HepG2 (cell line): ENCODE results near the gene TMEM151A. TPM values are rescaled to one million over a fixed set of nuclear protein-coding genes. Genes with fewer than 3 reads are reported as not detected.

Experiments used
- ATAC-seq: fragments of 200-7000 bp; cut with Tn5 transposase; 3 replicates; pipeline ENCODE4 v1.9.1; 2020; ENCODE audit warnings: mild to moderate bottlenecking, moderate library complexity
- BruUV-seq: library from RNA; stranded (reverse); fragments of 400-500 nt; replicated peaks from 2 replicates; lab custom pipeline; 2021; lab: Mats Ljungman, UMichigan
- CTCF ChIA-PET: fragments of 300-600 bp; formaldehyde crosslinking; extraction: SDS; loops from one replicate; lab custom pipeline; 2021; ENCODE audit warnings: low total read pairs, inconsistent platforms, low intra/inter-chr PET ratio; lab: Yijun Ruan, JAX
- POLR2A ChIA-PET: fragments of 350-600 bp; sonication (Branson Sonifier 250); formaldehyde crosslinking; loops from one replicate; lab custom pipeline; 2020; ENCODE audit warnings: antibody characterized with exemption, inconsistent platforms; lab: Yijun Ruan, JAX
- DNase-seq: peaks from one replicate; pipeline ENCODE4 v3.0.0-alpha.2; 2015; ENCODE audit warnings: low spot score
- FAIRE-seq: peaks from 3 replicates; lab custom pipeline; 2011; peaks lifted over from hg19 to GRCh38; lab: Jason Lieb, UNC
- H2AFZ ChIP-seq: one replicate; pipeline ENCODE4 v1.6.1; 2011; ENCODE audit warnings: low read length, inconsistent platforms
- H3K27ac ChIP-seq: fragments of 300-600 bp; 3 replicates; pipeline ENCODE4 v1.8.0; 2011; ENCODE audit warnings: mixed run types, mild to moderate bottlenecking, mixed read lengths, low read length, inconsistent platforms; ENCODE audit not compliant: insufficient read depth; ENCODE audit errors: extremely low read length
- H3K27me3 ChIP-seq, 2 experiments: fragments of 200-600 bp in 1 of 2; 2 replicates in 1 of 2; 3 replicates in 1 of 2; pipeline versions ENCODE4 v1.6.0 to v1.8.0; 2011; ENCODE audit warnings: low read length in 2 of 2, mild to moderate bottlenecking in 2 of 2, moderate library complexity in 2 of 2, inconsistent platforms in 1 of 2; ENCODE audit not compliant: insufficient read depth in 2 of 2, control insufficient read depth in 1 of 2
- H3K36me3 ChIP-seq, 2 experiments: fragments of 200-600 bp in 1 of 2; replicated peaks in 1 of 2; 2 replicates in 1 of 2; 3 replicates in 1 of 2; pipeline versions ENCODE4 v1.5.1 to v1.8.0; 2011; ENCODE audit warnings: low read length in 2 of 2, inconsistent platforms in 1 of 2; ENCODE audit not compliant: insufficient read depth in 2 of 2, control insufficient read depth in 1 of 2
- H3K4me1 ChIP-seq: 2 replicates; pipeline ENCODE4 v1.5.1; 2012; ENCODE audit warnings: low read length, inconsistent platforms; ENCODE audit not compliant: insufficient read depth
- H3K4me2 ChIP-seq: 2 replicates; pipeline ENCODE4 v1.6.0; 2011; ENCODE audit warnings: low read depth, low read length, inconsistent platforms
- H3K4me3 ChIP-seq, 3 experiments: fragments of 200-600 bp in 1 of 3; sonication (generic), shearing (Covaris generic) in 1 of 3; replicated peaks in 1 of 3; 2 replicates each; pipeline ENCODE4 v1.5.1; 2011 to 2016; ENCODE audit warnings: low read length in 3 of 3, inconsistent platforms in 2 of 3, low read depth in 2 of 3, mild to moderate bottlenecking in 2 of 3, control low read depth in 1 of 3, mixed read lengths in 1 of 3; ENCODE audit not compliant: insufficient read depth in 1 of 3
- H3K79me2 ChIP-seq: one replicate; pipeline ENCODE4 v1.6.1; 2011; ENCODE audit warnings: low read length, inconsistent platforms; ENCODE audit not compliant: insufficient read depth
- H3K9ac ChIP-seq: 2 replicates; pipeline ENCODE4 v1.6.0; 2011; ENCODE audit warnings: mild to moderate bottlenecking, low read depth, low read length, inconsistent platforms; ENCODE audit not compliant: insufficient read depth
- H3K9me3 ChIP-seq: 2 replicates; pipeline ENCODE4 v1.5.1; 2012; ENCODE audit warnings: mild to moderate bottlenecking, low read length
- H4K20me1 ChIP-seq: 2 replicates; pipeline ENCODE4 v1.6.0; 2011; ENCODE audit warnings: inconsistent platforms, mild to moderate bottlenecking, low read length, moderate library complexity; ENCODE audit not compliant: insufficient read depth
- ATF3 ChIP-seq: sonication (generic); formaldehyde crosslinking; IDR thresholded peaks from 2 replicates; pipeline ENCODE4 v1.4.0; 2020; ENCODE audit warnings: missing genetic modification reagents
- ATF5 ChIP-seq: sonication (generic); formaldehyde crosslinking; IDR thresholded peaks from 2 replicates; pipeline ENCODE4 v1.4.0; 2020; ENCODE audit warnings: mild to moderate bottlenecking, low read depth, missing genetic modification reagents
- CREM ChIP-seq, 2 experiments: sonication (generic) in 1 of 2; formaldehyde crosslinking in 1 of 2; IDR thresholded peaks; 2 replicates each; pipeline versions ENCODE4 v1.4.0 to v1.6.1; 2016 to 2020; ENCODE audit warnings: antibody characterized with exemption in 1 of 2, mild to moderate bottlenecking in 1 of 2, missing genetic modification reagents in 1 of 2
- ERF ChIP-seq: IDR thresholded peaks from 2 replicates; pipeline ENCODE4 v1.6.1; 2018; ENCODE audit warnings: missing biosample characterization, missing genetic modification reagents
- FIP1L1 ChIP-seq: fragments of 200-400 bp; formaldehyde crosslinking; IDR thresholded peaks from 2 replicates; pipeline ENCODE4 v1.6.1; 2018; ENCODE audit warnings: low read depth, mild to moderate bottlenecking, low read length, moderate library complexity, borderline replicate concordance; ENCODE audit not compliant: insufficient read depth
- FOXC1 ChIP-seq: sonication (generic); formaldehyde crosslinking; IDR thresholded peaks from 2 replicates; pipeline ENCODE4 v1.8.0; 2022; ENCODE audit warnings: mild to moderate bottlenecking, missing genetic modification reagents, borderline replicate concordance
- HNF1B ChIP-seq: sonication (generic); formaldehyde crosslinking; IDR thresholded peaks from 2 replicates; pipeline ENCODE4 v1.5.1; 2020; ENCODE audit warnings: mild to moderate bottlenecking, moderate library complexity, missing genetic modification reagents
- HNF4A ChIP-seq: sonication (generic); formaldehyde crosslinking; IDR thresholded peaks from 2 replicates; pipeline ENCODE4 v1.4.0; 2020; ENCODE audit warnings: missing genetic modification reagents
- MAF1 ChIP-seq: sonication (generic); formaldehyde crosslinking; IDR thresholded peaks from 2 replicates; pipeline ENCODE4 v1.5.0; 2020; ENCODE audit warnings: missing genetic modification reagents, borderline replicate concordance
- NRL ChIP-seq: sonication (generic); formaldehyde crosslinking; IDR thresholded peaks from 2 replicates; pipeline ENCODE4 v1.5.0; 2020; ENCODE audit warnings: missing genetic modification reagents, mild to moderate bottlenecking, moderate library complexity, borderline replicate concordance
- PAX8 ChIP-seq: sonication (generic); formaldehyde crosslinking; IDR thresholded peaks from 2 replicates; pipeline ENCODE4 v1.8.0; 2022; ENCODE audit warnings: mild to moderate bottlenecking, missing genetic modification reagents, borderline replicate concordance
- RBM22 ChIP-seq: fragments of 200-400 bp; formaldehyde crosslinking; optimal IDR thresholded peaks from 2 replicates; pipeline ENCODE3; 2017; ENCODE audit warnings: mild to moderate bottlenecking, low read length, moderate library complexity
- RFXAP ChIP-seq: sonication (generic); formaldehyde crosslinking; IDR thresholded peaks from 2 replicates; pipeline ENCODE4 v1.4.0; 2020; ENCODE audit warnings: missing genetic modification reagents, borderline replicate concordance
- TAF1 ChIP-seq: sonication (generic); formaldehyde crosslinking; IDR thresholded peaks from 2 replicates; pipeline ENCODE4 v1.4.0; 2020; ENCODE audit warnings: missing genetic modification reagents
- TAF15 ChIP-seq: fragments of 200-400 bp; formaldehyde crosslinking; IDR thresholded peaks from one replicate; pipeline ENCODE4 v1.6.1; 2018; ENCODE audit warnings: mild to moderate bottlenecking, low read depth, low read length; ENCODE audit not compliant: poor library complexity, severe bottlenecking
- XRCC5 ChIP-seq: fragments of 200-400 bp; formaldehyde crosslinking; optimal IDR thresholded peaks from 2 replicates; pipeline ENCODE3; 2017; ENCODE audit warnings: mild to moderate bottlenecking, low read length
- ZNF383 ChIP-seq: sonication (generic); formaldehyde crosslinking; IDR thresholded peaks from 2 replicates; pipeline ENCODE4 v1.4.0; 2020; ENCODE audit warnings: missing genetic modification reagents, mild to moderate bottlenecking, borderline replicate concordance
- ZNF510 ChIP-seq: sonication (generic); formaldehyde crosslinking; IDR thresholded peaks from 2 replicates; pipeline ENCODE4 v1.4.0; 2020; ENCODE audit warnings: low read depth, mild to moderate bottlenecking, missing genetic modification reagents
- ZNF7 ChIP-seq: IDR thresholded peaks from 2 replicates; pipeline ENCODE4 v1.6.1; 2016; ENCODE audit warnings: missing biosample characterization, missing genetic modification reagents
- ZNF839 ChIP-seq: sonication (generic); formaldehyde crosslinking; IDR thresholded peaks from 2 replicates; pipeline ENCODE4 v1.4.0; 2020; ENCODE audit warnings: missing genetic modification reagents, mild to moderate bottlenecking, borderline replicate concordance
- ZNF891 ChIP-seq: sonication (generic); formaldehyde crosslinking; IDR thresholded peaks from 2 replicates; pipeline ENCODE4 v1.5.0; 2020; ENCODE audit warnings: mild to moderate bottlenecking, missing genetic modification reagents
- ZSCAN22 ChIP-seq: sonication (generic); formaldehyde crosslinking; IDR thresholded peaks from 2 replicates; pipeline ENCODE4 v1.4.0; 2020; ENCODE audit warnings: mild to moderate bottlenecking, missing genetic modification reagents
- ZZZ3 ChIP-seq: sonication (generic); formaldehyde crosslinking; IDR thresholded peaks from 2 replicates; pipeline ENCODE4 v1.4.0; 2020; ENCODE audit warnings: missing genetic modification reagents, mild to moderate bottlenecking, borderline replicate concordance
- WGBS: methylation state at CpG from one replicate; pipeline ENCODE4 v1.1.6; 2017; ENCODE audit warnings: low lambda C conversion rate; 5-methylcytosine and 5-hydroxymethylcytosine counted together
- in situ Hi-C: cut with HindIII; loops from 2 replicates; pipeline ENCODE4 v1.10.0; 2017; ENCODE audit warnings: low pct_unique_long_range_greater_than_20kb; ENCODE audit not compliant: extremely low pct_ligation_motif_present
- intact Hi-C: fragments of 100-400 bp; cut with micrococcal nuclease; formaldehyde crosslinking; loops from one replicate; pipeline ENCODE4 v1.10.0; 2022; ENCODE audit not compliant: unreplicated experiment
- polyA plus RNA-seq, 8 experiments: library from polyadenylated mRNA; depleted of rRNA in 3 of 8; stranded (reverse) in 7 of 8; unstranded in 1 of 8; fragments of >200 nt; fragmentation: Illumina TruSeq in 4 of 8; extraction: Trizol in 4 of 8; gene quantifications; 2 replicates each; pipeline versions ENCODE4 v1.2.1 to v1.2.3, GENCODE V29; 2011 to 2016; ENCODE audit warnings: low read depth in 4 of 8, missing spikeins in 1 of 8, mixed read lengths in 1 of 8; ENCODE audit not compliant: insufficient read depth in 1 of 8
- total RNA-seq, 5 experiments: library from RNA; depleted of rRNA; stranded (reverse); fragments of >200 nt; fragmentation: Illumina TruSeq; extraction: Trizol; gene quantifications; 2 replicates each; pipeline ENCODE4 v1.2.3, GENCODE V29; 2016; ENCODE audit warnings: low read depth in 1 of 5

TMEM151A gene
- total and polyA plus RNA-seq, 2 of the 13 experiments (the other 11 are each of a cell fraction or from before 2014, with no cell fraction given): 0.18 to 0.33 TPM

- H3K4me3 ChIP-seq: peak overlapping the region; percentile 81 to 97 (median 85)
- WGBS: 19% methylated on average over 9 of the region's 28 CpGs
- H3K79me2 ChIP-seq: peaks cover 2% of the 10 kb centered on the region
- DNase-seq (no peak), ATAC-seq (peak; percentile 15), FAIRE-seq (no peak)
- no peak overlapping the region for H3K27ac ChIP-seq
- in situ Hi-C loops: no loop called here
- CTCF ChIA-PET: no interaction called here
- no peak overlapping the region for H2AFZ ChIP-seq
- H3K4me2 ChIP-seq: peak overlapping the region; percentile 99
- no peaks in the 10 kb centered on the region for H4K20me1 ChIP-seq
- H3K9me3 ChIP-seq: no peaks in the 10 kb centered on the region
- intact Hi-C loops: loop anchor here (1.0 kb wide), 1 partner anchor 36 kb away; no protein-coding TSS in a partner anchor
- POLR2A ChIA-PET: interaction anchor here (0.9 kb wide), 1 partner anchor 606 kb away, joined by 3 read pairs; no protein-coding TSS in a partner anchor
- no TSS peak for BruUV-seq
- no peaks in the 10 kb centered on the region; a peak in 1 of 5 replicates for H3K27me3 ChIP-seq
- peaks cover 4 to 5% of the 10 kb centered on the region in 2 experiments; a peak in 2 of 5 replicates for H3K36me3 ChIP-seq
- peak overlapping the region; percentile 87 for H3K9ac ChIP-seq
- H3K4me1 ChIP-seq: peaks cover 18% of the 10 kb centered on the region
- no peak for TF ChIP-seq TAF15
- no peak for TF ChIP-seq RFXAP (CRISPR knock-in tag)
- TF ChIP-seq RBM22: no peak
- 0 out of 2 replicates have a peak, but pooled peaks have one; percentile 44 for TF ChIP-seq ZNF839 (CRISPR knock-in tag)
- TF ChIP-seq ZNF891 (CRISPR knock-in tag): no peak
- TF ChIP-seq FOXC1 (CRISPR knock-in tag): no peak
- peak; percentile 31 for TF ChIP-seq HNF1B (CRISPR knock-in tag)
- no peak; the same call in 1 of the 2 replicates for TF ChIP-seq ATF5 (CRISPR knock-in tag)
- no peak for TF ChIP-seq ERF (CRISPR knock-in tag)
- no peak for TF ChIP-seq CREM (IDR thresholded peaks at IDR 0.05)
- TF ChIP-seq CREM (CRISPR knock-in tag; IDR thresholded peaks at IDR 0.05): no peak
- TF ChIP-seq MAF1 (CRISPR knock-in tag): peak; percentile 28
- peak; percentile 4 for TF ChIP-seq XRCC5
- no peak for TF ChIP-seq TAF1
- no peak for TF ChIP-seq ATF3 (CRISPR knock-in tag)
- peak; percentile 14; the same call in 1 of the 2 replicates for TF ChIP-seq ZZZ3 (CRISPR knock-in tag)
- TF ChIP-seq PAX8 (CRISPR knock-in tag): peak; percentile 94; the same call in 1 of the 2 replicates
- no peak for TF ChIP-seq NRL (CRISPR knock-in tag)
- TF ChIP-seq ZNF7: no peak
- 0 out of 2 replicates have a peak, but pooled peaks have one; percentile 44 for TF ChIP-seq ZSCAN22
- 0 out of 2 replicates have a peak, but pooled peaks have one; percentile 50 for TF ChIP-seq ZNF383 (CRISPR knock-in tag)
- peak; percentile 62; the same call in 1 of the 2 replicates for TF ChIP-seq ZNF510
- no peak for TF ChIP-seq FIP1L1
- TF ChIP-seq HNF4A (CRISPR knock-in tag): 0 out of 2 replicates have a peak, but pooled peaks have one; percentile 1
Observed at GRCh38 chr11:66258473-66258893, 33.2 kb upstream of the TMEM151A start.
